UCSD-AML1 (cell line): ENCODE measurements around the gene TAC4.

Source experiments
- DNase-seq: peaks from one replicate; lab custom pipeline; 2025; ENCODE audit not compliant: unreplicated experiment; lab: John Stamatoyannopoulos, UW

TAC4 gene

DNA sequence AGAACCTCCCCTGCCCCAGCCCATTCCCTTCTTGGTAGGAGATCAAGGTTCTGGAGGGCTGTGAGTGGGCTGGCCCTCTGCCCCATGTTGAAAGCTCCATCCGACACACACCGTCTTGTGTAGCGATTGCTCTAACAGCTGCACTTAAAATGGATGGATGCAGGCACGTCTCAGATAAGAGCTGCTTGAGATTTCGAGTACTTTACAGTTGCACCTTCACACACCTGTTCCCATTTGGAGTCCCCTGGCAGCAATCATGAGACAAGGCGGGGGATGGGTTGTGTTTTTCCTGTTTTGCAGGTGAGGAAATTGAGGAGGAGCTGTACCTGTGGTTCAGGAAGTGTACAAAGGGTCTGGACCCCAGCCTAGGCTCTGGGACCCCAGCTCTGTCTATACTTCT lies 25.6 kb upstream of the TAC4 start:
- DNase-seq, result no peak

GRCh38 chr17:49872754-49873377 lies 25.0 kb upstream of the TAC4 start:
- DNase-seq, result no peak

GRCh38 chr17:49871211-49871610 lies 23.3 kb upstream of the TAC4 start:
- no peak for DNase-seq

DNA sequence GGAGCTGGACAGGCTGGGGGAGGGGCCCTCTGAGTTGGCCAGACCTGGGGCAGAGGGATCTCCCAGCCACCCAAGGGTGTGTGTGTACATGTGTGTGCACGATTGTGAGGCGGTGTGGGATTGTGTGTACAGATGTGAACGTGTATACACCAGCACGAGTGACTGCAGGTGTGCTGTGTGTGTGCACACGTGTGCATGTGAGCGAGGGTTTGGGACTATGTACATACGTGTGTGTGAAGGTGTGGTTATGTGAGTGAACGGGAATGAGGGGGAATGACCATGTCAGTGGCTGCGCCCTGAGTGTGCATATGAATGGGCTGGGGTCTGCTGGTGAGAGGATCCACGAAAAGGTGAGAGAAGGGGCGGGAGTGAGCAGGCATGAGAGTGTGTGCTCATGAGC lies 22.4 kb upstream of the TAC4 start:
- no peak for DNase-seq

DNA sequence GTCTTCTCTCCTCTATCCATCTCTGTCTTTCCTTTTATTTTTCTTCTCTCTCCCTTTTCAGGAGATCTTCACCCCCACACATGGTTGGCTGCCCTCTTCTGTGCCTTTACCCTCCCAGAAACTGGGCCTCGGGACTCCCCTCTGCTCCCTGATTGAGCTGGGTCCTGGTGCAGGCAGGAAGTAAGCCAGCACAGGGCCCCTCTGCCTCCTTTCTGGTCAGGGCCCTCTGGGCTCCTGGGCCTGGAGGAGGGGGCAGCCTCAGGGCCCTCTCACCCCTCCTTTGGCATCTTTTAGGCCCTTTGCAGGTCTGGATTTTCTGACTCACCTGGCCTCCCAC lies 21.1 kb upstream of the TAC4 start:
- no peak for DNase-seq

- DNase-seq, result no peak
These were observed 19.1 kb upstream of the TAC4 start for GRCh38 chr17:49866882-49867413.

DNA sequence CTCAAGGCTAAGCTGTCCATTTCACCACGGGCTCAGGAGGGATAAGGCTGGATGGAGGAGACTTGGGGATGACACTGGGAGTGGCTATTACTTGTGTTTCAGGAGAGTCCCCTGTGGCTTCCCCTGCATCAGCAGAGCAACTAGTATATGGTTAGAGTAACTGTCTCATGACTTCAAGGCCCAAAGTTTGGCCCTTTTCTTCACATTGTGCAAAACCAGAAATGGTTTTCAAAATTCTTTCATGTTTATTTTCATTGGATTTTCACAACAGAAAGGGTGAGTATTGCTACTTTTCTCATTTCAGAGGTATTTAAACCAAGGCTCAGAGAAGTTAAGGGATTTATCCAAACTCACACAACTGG lies 18.1 kb upstream of the TAC4 start:
- no peak for DNase-seq

- peak; percentile 65 for DNase-seq
These were observed 15.0 kb upstream of the TAC4 start for GRCh38 chr17:49862781-49863331.

DNA sequence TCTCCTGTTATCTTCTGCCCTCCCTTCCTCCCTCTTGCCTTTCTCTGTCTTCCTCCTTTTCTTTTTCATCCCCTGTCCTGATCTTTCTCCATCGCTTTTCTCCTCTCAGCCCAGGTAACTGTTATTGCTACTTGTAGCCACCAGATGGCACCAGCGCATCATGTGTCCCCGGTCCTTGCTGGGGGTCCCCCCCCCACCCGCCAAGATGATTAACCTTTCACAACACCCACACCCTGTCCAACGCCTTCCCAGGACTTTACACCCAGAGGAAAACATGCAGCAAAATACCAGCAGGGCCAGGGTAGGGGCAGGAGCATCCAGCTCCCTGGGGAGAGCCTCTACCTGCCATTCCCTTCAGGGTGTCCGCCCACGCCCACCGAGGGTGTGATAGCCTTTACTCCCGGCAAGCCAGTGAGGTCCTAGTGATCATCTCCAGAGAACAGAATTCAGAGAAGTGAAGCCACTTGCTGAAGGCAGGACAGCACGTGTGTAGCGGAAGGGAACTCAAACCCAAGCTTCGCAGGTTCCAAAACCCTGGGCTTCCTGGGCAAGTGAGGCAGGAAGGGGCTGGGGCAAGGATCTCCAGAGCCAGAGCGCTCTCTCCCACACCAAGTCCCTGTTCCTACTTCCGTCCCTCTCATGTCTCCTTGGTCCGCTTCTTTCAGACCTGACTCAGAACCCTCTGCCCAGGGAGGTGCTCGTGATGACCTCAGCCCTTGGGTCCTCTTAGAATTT lies 13.4 kb upstream of the TAC4 start:
- peak; percentile 45 for DNase-seq

GRCh38 chr17:49859991-49860953 lies 12.4 kb upstream of the TAC4 start:
- DNase-seq, result no peak

- DNase-seq, result no peak
These were observed 10.9 kb upstream of the TAC4 start for GRCh38 chr17:49858796-49859195.

DNA sequence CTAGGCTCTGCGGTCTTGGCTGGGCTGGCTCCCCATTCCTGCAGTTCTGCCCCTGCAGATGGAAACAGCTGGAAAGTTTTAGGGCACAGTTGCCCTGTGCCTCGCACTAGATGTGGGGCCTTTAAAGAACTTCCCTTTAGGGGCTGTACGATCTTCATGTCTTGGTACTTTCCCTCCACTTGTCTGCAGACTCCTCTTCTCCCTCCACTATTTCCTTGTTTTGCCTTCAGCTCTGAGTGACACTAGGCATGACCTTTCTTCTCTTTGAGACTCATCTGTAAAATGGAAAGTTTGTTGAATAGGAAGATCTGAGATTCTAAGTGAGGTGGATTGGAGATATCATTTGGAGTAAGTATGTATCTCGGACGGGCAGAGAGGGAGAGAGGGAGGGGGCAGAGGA lies 6.3 kb upstream of the TAC4 start:
- no peak for DNase-seq

DNA sequence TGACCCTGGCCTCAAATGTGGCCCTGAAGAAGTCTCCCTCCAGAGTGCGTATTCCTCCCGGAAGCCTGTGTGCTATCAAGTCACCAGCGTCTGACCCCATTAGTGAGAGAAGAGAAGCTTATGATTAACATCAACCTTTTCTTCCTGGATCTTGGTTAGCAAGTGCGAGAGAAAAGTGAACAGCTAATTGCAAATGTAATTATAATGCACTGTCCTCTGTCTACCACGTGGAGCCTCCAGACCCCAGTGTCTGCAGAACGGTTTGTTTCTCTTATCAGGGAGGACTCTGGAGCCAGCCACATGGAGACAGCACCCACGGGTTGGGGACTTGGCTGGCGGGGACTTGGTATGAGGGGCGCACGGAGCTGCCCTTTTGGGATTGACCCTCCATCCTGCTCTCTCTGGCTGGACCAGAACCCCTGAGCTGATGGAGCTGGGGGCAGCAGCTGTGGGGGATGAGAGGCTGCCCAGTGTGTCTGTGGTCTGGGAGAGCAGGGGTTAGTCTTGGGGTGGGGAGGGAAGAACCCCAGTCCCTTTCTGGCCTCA lies 5.7 kb upstream of the TAC4 start:
- DNase-seq, result no peak

DNA sequence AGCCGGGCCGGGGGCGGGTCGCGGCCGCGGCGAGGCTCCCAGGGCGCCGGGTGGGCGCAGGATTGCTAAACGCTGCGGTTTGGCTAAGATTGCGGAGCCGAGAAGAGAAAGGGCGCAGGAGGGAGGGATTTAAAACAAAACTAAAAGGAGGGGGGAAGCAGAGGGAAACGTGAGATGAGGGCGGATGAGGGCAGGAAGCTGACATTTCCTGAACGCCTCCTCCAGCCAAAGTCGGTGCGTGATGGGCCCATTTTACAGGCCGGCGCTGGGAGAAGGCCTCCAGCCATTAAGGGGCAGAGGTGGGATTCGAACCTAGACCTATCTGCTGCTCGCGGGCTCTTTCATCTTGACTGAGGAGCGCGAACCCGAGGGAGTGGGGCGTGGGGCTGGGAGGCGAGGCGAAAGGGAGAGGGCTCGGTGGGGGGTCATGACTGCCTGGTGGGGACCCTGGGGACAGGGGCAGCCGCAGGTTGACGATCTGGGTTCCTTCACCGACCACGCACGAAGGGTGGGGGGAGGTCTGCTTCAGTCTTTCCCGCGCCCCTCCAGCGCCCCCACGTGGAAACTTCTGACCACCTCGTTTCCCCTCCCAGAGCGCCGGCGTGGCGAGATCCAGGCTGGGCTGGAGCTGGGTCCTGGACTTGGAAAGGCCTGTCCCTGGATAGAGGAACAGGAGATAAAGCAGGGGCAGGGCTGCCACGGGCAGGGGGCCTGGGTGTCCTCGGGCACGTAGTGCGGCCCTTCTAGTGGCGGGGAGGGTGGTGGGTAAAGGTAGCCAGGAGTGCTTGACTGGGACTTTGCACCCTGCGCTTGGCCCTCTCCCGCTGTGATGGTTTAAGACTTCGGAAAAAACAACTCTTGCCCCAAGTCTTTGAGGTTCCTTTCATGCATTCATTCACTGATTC lies 3.8 kb upstream of the TAC4 start:
- DNase-seq, result peak; percentile 88

DNA sequence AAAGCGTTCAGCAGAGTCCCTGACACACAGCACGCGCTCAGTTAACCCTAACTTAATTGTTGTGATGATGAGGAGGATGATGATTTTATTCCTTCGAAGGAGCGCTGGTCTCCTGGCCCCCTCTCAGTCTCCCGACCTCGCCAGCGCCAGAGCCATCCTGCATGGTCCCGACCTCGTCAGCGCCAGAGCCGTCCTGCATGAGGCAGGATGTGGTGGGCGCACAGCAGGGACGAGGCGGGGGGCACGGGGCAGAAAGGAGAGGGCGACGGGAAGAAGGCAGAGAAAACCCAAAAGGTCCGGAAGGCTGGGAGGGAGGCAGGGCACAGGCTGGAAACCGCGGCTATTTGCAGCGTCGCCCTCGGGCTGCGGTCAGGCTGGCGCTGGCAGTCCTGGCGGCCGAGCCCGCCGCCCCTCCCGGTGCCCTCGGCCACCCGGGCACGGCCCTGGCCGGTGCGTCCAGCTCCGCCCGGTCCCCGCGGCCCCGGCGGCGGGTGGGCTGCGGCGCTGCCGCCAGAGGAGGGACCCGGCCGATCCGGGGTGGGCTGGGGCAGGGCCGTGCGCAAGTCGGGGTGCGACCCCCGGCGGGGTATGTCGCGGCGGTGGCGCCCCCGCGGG lies 3.0 kb upstream of the TAC4 start:
- peak; percentile 80 for DNase-seq

DNA sequence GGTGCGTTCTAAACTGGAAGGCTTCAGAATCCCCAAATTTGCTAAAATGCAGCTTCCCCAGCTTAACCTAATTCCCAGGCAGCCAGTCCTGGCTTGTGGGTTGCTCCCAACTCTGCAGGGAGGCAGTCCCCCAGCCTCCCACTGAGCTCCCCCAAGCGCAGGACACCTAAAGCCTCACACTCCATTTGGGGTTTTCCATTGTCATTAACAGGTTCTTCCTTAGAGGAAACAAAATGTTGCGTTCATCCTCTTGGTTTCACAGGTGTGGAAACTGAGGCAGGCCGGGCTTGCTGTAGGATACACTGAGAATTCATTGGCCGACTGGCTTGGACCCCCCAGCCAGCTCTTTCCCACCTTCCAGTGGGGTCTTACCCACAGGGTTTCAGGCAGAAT lies 2.3 kb upstream of the TAC4 start:
- DNase-seq, result no peak

DNA sequence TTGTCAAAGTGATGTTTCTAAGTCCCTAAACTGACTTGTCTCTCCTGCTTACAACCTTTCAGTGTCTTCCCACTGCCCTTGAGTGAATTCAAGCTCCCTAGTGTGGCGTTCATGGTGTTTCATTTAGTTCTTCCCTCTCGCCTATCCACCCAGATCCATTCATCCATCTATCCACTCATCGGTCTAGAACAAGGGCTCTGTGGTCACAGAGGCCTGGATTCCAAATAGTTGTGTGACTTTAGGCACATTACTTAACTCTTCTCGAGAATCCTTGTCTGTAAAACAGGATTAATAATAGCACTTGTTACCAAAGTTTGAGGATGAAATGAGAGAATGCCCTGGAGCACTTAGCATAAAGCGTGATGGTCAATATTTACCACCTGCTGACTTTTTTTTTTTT lies 870 bp upstream of the TAC4 start:
- no peak for DNase-seq

DNA sequence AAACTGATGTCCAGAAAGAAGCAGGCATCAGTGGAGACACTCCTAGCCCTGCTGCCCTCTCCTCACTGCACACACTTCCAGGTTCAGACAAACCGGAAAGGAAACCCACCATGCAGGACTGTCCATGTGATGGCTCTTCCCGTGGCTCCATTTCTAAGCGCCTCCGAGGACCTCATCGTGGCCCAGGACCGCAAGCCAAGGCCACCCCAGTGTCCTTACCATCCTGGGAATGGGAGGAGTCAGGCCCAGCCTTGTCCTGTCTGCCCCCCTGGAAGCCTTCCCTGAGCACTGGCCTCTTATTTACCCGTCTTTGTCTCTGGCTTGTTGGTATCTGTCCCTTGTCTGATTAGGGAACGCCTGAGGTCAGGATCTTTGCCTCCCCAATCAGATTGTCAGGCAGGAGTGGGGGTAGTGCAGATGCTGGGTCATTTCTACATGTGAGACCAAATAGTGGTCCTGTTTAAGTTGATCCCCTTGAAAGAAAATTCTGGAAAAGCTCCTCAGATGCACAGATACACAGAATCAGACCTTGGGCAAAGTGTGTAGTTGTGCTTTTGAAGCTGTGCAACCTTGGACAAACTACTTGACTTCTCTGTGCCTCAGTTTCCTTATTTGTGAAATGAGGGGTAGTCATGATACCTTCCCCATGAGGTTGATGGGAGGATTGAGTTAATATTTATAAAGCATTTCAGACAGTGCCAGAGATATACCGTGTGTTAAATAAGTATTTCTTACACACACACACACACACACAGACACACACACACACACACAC lies 744 bp downstream of the TAC4 start:
- DNase-seq, result no peak

GRCh38 chr17:49845321-49845720 lies 2.5 kb downstream of the TAC4 start:
- DNase-seq, result no peak
